ENCODE measurements around the gene ALDH3A2.

The ALDH3A2 gene

DNA sequence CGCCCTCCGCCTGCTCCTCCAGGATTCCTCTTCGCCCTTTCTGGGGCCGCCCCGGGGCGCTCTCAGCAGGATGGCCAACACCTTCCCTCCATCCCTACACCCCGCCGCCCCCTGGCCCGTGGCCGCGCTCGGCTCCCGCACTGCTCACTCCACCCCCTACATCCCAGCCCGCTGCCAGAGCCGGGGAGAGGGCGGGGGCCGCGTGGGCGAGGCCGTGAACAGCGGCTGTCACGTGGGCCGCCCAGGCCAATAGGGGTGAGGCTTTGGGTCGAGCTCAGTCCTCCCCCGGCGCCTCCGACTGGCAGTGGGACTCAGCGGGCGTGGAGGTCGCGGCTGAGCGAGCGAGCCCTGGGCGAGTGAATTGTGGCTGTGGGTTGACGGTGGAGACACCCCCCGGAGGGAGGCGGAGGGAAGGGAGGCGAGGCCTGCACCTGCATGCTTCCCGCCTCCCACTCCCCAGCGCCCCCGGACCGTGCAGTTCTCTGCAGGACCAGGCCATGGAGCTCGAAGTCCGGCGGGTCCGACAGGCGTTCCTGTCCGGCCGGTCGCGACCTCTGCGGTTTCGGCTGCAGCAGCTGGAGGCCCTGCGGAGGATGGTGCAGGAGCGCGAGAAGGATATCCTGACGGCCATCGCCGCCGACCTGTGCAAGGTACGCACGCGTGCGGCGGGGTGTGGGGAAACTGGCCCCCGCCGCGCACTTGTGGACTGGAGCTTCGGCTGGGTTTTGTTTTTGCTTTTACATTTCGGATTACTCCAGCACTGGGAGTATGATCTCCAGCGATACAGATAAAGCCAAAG is at the start of gene ALDH3A2:
ALDH3A2 (plus strand) TSS at position 277 of the 799 bp plus-strand sequence; CDS start at position 498, 221 bp downstream.
- DNase-seq (ENCODE audit: low read depth, low spot score) = peak; percentile 83

DNA sequence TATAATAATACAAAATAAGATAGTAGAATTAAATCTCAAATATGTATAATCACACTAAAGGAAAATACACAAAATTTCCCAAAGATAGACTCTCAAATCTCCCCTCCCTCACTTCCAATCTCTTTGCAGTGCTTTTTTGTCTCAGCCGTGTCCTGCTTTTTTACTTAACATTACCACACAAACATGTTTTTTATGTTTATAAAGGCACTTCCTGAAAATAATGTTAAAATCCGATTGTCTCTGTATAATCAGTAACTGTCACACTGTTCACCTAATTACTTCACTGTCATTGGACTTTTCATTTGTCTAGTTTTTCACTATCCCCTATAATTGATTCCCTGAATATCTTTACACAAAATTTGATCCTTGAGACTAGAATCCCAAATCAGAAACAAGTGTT is 38.2 kb upstream of the ALDH3A2 start:
- no peak for DNase-seq (ENCODE audit: low read depth, low spot score)

DNA sequence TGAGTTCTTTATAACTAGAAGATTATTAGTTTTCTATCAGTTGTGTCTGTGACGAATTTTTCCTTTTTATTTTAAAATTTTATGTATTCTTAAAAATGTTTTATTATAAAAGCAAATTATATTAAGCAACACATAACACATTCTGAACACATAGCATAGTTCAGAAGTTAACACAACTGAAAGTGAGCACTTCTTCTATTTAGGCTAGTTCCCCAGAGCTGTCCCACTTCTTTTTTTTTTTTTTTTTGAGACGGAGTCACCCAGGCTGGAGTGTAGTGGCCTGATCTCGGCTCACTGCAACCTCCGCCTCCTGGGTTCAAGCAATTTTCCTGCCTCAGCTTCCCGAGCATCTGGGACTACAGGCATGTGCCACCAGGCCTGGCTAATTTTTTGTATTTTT is 37.7 kb upstream of the ALDH3A2 start:
- DNase-seq (ENCODE audit: low read depth, low spot score) = no peak

DNA sequence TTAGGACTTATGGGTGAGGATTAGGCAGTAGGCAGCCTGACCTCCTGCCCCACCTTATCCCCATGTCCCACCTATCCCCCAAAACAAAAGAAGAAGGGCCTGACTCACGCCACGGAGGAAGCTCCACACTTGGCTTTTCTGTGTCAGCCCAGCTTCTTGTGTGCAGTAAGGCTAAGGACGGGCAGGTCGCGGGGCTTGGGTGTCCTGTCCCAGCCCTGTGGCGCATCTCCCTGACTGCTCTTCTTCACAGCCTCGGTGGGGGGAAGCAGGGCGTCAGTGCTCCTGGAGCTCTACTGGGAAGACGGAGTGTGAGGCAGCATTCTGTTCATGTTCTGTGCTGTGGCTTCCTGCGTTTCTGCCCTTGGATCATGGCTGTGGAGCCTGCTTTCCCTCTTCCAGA is 34.6 kb upstream of the ALDH3A2 start:
- no peak for DNase-seq (ENCODE audit: low read depth, low spot score)

DNA sequence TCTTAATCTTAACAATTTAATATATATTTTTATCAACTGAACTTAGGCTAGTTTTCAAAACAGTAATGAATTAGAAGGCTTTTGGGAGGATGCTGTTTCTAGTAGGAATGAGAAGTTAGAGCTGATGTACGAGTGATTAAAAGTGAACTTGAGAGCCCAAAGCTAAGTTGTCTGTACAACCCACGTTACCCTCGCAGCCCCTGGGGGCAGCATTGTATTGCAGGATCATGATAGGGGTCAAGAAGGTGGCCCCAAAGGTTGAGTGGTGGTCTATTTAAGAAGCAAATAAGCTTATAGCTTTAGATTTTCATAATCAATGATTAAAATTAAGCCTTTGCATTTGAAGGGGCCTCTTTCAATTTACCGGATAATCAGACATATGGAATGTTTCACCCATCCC is 33.7 kb upstream of the ALDH3A2 start:
- no peak for DNase-seq (ENCODE audit: low read depth, low spot score)

DNA sequence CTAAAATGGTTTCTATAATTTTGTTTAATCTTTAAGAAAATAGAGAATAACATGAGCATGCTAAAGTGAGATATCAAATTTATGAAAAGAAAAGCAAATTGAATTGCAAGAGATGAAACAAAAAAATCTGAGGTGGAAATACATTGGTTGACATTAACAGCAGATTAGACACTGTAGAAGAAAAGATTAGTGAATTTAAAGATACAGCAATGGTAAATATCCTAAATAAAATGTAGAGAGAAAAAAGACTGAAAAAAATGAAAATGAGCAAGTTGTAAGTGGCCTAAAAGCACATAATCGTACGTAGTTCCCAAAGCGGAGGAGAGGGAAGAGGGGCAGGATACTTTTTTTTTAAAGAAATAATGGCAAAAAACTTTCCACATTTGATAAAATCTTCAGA is 30.5 kb upstream of the ALDH3A2 start:
- DNase-seq (ENCODE audit: low read depth, low spot score) = no peak

DNA sequence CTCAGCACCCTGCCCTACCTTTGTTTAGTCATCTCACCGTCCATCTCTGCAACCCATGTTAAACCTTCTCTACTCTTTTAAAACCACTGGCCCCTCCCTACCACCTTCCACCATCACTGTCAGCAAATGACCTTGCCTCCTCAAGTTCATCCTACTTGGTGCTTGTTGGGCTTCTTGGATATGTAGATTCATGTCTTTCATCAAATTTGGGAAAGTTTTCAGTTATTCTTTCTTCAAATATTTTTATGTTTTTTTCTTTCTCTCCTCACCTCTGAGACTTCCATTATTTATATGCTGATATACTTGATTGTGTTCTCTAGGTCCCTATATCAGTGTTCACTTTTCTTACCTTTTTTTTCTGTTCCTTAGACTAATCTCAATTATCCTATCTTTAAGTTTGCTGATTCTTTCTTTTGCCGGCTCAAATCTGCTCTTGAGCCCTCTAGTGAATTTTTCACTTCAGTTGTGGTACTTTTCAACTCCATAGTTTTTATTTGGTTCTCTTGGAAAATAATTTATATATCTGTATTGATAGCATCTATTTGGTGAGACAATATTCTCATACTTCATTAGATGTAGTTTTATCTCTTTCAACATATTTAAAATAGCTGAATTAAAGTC is 28.7 kb upstream of the ALDH3A2 start:
- DNase-seq (ENCODE audit: low read depth, low spot score) = no peak

DNA sequence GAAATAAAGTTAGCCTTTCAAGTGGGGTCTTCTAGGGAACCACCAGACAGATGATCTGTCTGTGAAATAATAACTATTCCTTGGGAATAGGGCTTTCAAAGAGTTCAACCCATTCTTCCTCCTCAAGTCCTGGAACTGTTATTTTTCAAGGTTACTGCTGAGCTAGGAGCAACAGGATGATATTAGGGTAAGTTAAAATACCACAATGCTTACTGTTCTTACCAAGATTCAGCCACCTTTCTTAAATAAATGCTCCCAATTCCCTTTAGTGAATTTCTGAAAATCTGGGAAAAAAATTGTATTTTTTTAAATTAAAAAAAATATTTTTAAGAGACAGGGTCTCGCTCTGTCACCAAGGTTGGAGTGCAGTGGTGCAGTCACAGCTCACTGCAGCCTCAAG is 26.9 kb upstream of the ALDH3A2 start:
- no peak for DNase-seq (ENCODE audit: low read depth, low spot score)

DNA sequence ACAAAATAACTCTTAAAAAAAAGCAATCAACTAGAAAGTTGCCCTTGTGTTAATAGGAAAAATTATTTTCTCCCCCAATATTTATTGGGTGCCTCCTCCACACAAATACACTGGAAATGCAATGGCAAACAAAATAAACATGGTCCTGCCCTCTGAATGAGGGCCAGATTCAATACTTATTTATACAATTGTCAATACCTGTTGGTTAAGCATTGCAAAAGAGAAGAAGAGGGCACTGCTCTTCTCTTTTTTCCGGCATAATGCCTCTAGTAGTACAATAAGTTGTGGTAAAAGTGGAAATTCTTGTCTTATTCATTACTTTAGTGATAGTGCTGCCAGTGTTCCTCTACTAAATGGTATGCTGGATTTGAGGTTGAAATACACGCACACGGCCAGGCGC is 22.5 kb upstream of the ALDH3A2 start:
- DNase-seq (ENCODE audit: low read depth, low spot score) = no peak

DNA sequence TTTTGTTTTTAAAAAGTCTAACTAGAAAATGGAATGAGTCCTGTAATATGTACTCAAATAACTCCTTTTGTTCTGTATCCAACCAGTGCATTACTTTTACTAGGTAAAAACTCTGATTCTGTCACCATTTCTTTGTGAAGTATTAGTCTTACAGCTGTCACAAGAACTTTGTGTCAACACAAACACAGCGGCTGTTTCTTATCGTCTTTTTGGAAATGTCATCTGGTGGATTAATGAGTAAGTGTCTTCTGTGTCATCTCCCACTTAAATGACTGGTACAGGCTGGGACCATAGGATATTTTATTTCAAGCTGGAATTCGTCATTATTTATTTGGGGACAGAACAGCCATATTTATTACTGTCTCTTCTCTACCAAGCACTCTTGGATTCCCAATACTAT is 19.1 kb upstream of the ALDH3A2 start:
- no peak for DNase-seq (ENCODE audit: low read depth, low spot score)

DNA sequence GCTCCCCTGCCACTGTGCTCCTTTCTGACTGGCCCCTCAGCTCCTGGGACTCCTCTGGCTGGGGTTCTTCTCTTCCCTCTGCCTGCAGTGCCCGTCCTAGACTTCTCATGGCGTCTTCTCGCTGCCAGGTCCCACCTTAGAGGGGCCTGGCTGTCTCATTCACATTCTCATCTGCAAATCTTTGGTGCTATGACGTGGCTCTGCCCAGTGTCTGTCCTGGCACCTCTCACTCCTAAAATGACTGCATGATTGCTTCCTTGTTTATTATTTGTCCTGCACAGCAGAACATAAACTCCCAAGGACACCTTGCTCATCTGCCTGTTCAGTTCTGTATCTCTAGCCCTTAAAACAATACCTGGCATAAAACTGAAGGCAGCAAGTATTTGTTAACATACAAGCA is 18.5 kb upstream of the ALDH3A2 start:
- DNase-seq (ENCODE audit: low read depth, low spot score) = no peak

DNA sequence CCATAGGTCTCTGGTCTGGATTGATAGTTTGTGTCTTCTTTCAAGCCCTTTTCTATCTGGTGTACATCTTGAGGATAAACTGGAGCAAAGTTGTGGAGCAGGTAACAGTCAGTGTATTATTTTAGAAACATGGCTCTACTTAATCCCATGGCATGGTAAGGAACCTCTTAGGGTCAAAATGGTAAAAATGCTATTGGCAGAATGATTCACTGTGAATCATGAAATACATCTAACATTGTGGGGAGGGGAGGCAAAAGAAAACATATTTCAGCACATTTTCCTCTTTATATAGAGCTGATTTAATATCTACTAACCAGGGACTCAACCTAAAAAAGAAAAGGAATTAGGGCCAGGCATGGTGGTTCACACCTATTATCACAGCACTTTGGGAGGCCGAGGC is 17.9 kb upstream of the ALDH3A2 start:
- no peak for DNase-seq (ENCODE audit: low read depth, low spot score)

DNA sequence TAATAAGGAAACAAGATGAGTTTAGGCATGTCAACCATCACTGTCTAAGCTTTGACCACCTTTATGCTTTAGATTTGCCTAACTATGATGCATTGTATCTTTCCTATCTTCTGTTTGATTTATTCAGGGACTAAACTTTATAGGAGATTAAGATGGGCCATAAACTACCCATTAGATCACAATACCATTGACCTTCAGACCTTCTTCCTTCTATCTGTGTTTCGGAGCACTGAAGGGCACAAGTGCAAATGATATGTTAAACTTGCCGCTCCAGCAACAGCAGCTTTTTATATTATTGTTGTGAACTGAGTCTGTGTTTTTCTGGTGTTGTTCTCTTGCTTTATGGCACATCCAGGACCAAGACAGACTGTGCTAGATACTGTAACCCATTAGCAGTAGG is 16.6 kb upstream of the ALDH3A2 start:
- no peak for DNase-seq (ENCODE audit: low read depth, low spot score)

DNA sequence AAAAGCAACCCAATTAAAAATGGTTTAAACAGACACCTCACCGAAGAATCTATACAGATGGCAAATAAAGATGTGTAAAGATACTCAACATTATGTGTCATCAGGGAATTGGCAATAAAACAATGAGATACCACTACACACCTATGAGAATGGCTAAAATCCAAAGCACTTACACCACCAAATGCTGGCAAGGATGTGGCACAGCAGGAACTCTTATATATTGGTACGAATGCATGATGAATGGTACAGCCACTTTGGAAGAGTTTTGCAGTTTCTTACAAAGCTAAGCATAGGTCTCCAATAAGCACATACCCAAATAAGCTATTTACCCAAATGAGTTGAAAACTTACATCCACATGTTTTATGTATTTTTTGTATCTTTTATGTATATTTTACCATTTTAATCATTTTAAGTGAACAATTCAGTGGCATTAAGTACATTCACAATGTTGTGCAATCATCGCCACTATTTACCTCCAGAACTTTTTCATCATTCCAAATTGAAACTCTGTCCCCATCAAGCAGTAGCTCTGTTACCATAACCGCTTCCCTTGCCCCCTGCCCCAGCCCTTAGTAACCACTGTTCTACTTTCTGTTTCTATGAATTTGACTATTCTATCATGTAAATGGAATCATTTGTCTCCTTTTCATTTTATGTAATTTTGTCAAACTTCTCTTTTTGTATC is 6.7 kb upstream of the ALDH3A2 start:
- DNase-seq (ENCODE audit: low read depth, low spot score) = no peak

DNA sequence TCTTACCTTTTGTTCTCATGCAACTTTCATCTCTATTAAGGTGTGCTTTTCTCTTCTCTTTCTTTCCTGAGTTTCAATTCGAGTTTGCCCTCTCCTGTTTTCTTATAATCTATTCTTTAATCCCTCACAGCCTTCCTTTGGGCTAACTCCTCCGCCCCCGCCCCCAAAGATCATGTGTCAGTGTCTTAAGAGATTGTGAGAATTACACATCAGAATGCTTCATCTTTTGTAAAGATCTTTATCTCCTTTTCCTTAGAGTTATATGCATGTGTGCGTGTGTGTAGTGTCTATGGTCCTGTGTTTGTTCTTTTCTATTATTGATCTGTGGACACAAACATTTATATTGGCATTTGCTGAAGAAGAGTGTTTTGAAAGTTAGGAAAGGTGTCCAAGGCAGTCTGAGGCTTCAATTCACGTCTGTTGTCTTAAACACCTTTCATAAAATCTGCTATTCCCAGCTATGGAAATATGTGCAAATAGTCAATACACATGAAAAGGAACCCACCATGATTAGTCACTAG is 6.1 kb upstream of the ALDH3A2 start:
- DNase-seq (ENCODE audit: low read depth, low spot score) = no peak

DNA sequence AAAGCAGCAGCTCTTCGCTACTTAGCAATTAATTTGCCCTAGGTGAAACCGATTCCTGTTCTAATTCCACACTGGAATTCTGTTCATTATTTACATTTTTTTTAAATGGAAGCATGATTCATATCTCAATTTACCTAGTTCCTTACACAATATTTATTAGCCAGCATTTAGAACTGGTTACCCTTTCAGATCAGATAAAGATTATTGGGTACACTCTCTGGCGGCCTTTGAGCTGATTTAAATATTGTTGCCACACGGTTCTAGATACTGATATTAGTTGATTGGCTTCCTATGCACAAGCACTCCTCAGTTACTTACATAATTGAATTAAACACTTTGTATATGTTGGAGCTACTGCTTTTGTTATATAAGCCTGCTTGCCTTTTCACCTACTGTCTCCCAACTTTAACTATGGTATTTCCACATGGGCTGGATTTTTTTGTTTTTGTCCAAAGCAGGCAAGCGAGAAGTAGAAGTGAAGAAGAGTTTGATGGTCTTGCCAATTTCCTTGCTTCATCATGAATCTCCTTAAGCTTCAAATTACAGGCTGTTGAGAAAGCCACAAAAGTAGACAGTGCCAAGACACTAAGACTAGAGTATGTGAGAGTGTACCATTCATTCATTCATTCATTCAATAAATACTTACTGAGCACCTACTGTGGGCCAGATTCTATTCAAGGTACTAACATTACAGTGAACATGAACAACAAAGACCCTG is 3.9 kb upstream of the ALDH3A2 start:
- no peak for DNase-seq (ENCODE audit: low read depth, low spot score)

DNA sequence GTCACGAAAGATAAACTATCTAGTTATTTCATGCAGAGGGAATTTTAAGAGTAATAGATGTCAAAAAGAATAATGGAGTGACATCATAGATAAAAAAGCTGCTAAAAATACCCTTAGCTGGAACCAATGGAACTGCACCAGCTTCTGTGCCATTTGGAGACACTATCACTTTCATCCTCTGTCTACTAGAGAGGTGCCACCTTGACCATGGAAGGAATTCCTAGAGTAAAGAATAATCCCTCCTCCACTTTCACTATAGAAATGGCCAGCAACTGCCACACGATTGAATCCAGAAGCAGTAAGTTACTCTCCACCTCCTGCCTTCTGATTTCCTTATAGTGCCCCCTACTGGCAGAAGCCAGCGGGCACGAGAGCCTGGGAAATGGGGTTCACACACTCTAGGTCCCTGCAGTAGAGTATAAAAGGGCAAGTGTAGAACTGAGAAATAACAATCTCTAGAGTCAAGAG is 2.8 kb upstream of the ALDH3A2 start:
- peak; percentile 23 for DNase-seq (ENCODE audit: low read depth, low spot score)

DNA sequence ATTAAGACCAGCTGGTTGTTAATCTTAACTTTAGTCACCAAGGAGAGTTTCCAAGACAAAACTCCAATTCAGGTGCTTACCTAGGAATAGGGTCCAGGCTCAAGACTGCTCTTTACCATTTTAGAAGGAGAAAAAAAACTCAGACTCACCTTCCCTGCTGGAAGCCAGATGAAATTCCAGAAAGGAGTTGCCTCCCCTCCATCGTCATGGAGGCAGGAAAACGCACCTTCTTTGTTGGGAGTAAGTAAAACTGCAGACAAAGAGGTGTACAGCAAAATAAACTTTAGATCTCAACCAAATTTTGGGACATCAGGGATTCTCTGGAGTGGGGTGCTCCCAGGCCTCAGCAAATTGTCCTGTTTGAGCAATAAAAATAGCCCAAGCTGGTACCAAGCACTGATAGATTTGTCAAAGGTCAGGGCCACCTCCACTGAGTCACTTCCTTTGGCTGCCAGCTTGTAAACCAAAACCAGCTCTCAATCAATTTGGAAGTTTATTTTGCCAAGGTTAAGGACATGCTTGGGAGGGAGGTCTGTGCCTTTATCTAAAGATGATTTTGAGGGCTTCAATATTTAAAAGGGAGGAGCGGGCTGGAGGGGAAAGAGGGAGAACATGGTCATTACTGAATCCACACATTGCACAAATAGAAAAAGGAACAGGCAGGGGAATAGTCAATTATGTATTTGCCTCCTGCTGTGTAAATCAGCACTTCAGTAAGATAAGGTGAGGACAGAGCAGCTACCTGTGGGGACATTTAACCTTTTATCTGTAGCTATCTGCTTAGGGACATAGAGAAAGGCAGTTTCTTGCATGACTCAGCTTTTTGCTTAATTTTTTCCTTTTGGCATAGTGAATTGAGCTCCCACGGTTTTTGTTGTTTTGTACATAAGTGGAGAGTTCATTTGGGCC is 1.5 kb upstream of the ALDH3A2 start:
- no peak for DNase-seq (ENCODE audit: low read depth, low spot score)

DNA sequence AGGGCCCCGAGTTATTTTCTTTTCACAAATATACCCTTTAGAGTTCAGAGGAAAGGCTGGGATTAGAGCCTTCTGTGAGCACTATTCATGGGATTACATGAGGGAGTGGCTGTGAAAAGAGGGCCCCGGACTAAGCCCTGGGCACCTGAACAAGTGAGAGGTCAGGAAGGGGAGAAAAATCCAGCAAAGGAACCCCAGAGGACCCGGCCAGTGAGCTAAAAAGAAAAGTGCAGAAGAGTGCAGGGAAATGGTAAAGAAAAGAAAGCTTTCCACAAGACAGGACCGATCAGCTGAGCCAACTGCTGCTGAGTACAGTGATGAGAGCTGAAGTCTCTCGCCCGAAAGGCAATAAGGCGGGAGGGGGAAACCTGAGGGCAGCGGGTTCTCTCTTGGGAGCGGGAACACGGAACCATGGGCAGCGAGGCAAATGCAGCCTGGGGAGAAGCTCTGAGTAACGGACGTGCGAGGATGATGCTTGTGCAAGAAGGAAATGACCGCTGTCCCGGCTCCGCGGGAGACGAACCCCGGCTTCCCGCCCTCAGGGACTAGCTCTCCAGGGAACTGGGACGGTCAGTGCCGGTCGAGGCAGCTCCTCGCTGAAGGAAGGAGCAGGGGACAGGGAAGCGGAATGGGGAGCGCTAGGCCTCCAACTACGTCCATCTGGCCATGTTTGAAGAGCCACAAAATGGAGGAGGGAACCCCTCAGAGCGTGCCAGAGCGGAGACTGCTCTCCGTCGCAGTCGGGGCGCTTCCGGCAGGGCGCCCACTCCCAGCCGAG is 665 bp upstream of the ALDH3A2 start:
- DNase-seq (ENCODE audit: low read depth, low spot score) = no peak

DNA sequence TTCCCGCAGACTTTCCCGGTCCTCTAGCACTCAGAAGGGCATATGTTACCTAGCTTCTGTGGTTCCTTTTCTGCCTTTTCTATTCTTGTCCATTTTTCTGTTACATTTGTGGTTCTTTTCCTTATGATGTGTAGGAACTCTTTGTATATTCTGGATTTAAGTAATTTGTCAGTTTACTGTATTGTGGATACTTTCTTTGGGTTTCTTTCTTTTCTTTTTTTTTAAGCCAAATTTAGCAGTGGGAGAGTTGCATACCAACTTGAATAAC is 657 bp downstream of the ALDH3A2 start:
- no peak for DNase-seq (ENCODE audit: low read depth, low spot score)
